ENCODE results near the gene KCNJ18. TPM values are rescaled to one million over a fixed set of nuclear protein-coding genes. Genes with fewer than 3 reads are reported as not detected.
"Not testable (repeated sequence)": the region's sequence is repeated elsewhere in the genome, so short reads cannot be mapped to it uniquely, and the experiment has no call there.

KCNJ18 gene
- total RNA-seq = not detected

- POLR2A ChIA-PET, CTCF ChIA-PET: not testable (repeated sequence)
Measured at GRCh38 chr17:21691883-21692703, at the start of gene KCNJ18. Gene KCNJ18 (plus strand): TSS chr17:21692523. CDS start chr17:21702787, 10,264 bp downstream.

GRCh38 chr17:21648125-21648524, 44.2 kb upstream of the KCNJ18 start:
- POLR2A ChIA-PET, CTCF ChIA-PET: not testable (repeated sequence)

GRCh38 chr17:21650043-21650442, 42.3 kb upstream of the KCNJ18 start:
- POLR2A ChIA-PET, CTCF ChIA-PET: not testable (repeated sequence)

GRCh38 chr17:21652049-21652448, 40.3 kb upstream of the KCNJ18 start:
- POLR2A ChIA-PET, CTCF ChIA-PET: not testable (repeated sequence)

- CTCF ChIA-PET, POLR2A ChIA-PET: not testable (repeated sequence)
Measured at GRCh38 chr17:21653211-21653610, 39.1 kb upstream of the KCNJ18 start.

GRCh38 chr17:21656518-21657309, 35.6 kb upstream of the KCNJ18 start:
- POLR2A ChIA-PET, CTCF ChIA-PET: not testable (repeated sequence)

- POLR2A ChIA-PET, CTCF ChIA-PET: not testable (repeated sequence)
Measured at GRCh38 chr17:21659635-21660034, 32.7 kb upstream of the KCNJ18 start.

- CTCF ChIA-PET = not testable (repeated sequence)
Measured at GRCh38 chr17:21661455-21661854, 30.9 kb upstream of the KCNJ18 start.

GRCh38 chr17:21663166-21663565, 29.2 kb upstream of the KCNJ18 start:
- CTCF ChIA-PET, POLR2A ChIA-PET: not testable (repeated sequence)

More at GRCh38 chr17:21661455-21661854, 30.9 kb upstream of the KCNJ18 start:
- POLR2A ChIA-PET = not testable (repeated sequence)

GRCh38 chr17:21663614-21664474, 28.5 kb upstream of the KCNJ18 start:
- POLR2A ChIA-PET, CTCF ChIA-PET: not testable (repeated sequence)

GRCh38 chr17:21665171-21665570, 27.2 kb upstream of the KCNJ18 start:
- CTCF ChIA-PET, POLR2A ChIA-PET: not testable (repeated sequence)

GRCh38 chr17:21665935-21666493, 26.3 kb upstream of the KCNJ18 start:
- POLR2A ChIA-PET, CTCF ChIA-PET: not testable (repeated sequence)

GRCh38 chr17:21666711-21667412, 25.5 kb upstream of the KCNJ18 start:
- CTCF ChIA-PET, POLR2A ChIA-PET: not testable (repeated sequence)

GRCh38 chr17:21667413-21668117, 24.8 kb upstream of the KCNJ18 start:
- POLR2A ChIA-PET, CTCF ChIA-PET: not testable (repeated sequence)

GRCh38 chr17:21668118-21668488, 24.2 kb upstream of the KCNJ18 start:
- POLR2A ChIA-PET, CTCF ChIA-PET: not testable (repeated sequence)

- CTCF ChIA-PET, POLR2A ChIA-PET: not testable (repeated sequence)
Measured at GRCh38 chr17:21668746-21669508, 23.4 kb upstream of the KCNJ18 start.

- CTCF ChIA-PET, POLR2A ChIA-PET: not testable (repeated sequence)
Measured at GRCh38 chr17:21669616-21670360, 22.5 kb upstream of the KCNJ18 start.
